GM18867 (cell line): ENCODE results near the gene FBLN5.
"Not testable (repeated sequence)": the region's sequence is repeated elsewhere in the genome, so short reads cannot be mapped to it uniquely, and the experiment has no call there.

Source experiments
- ATAC-seq: cut with Tn5 transposase; IDR thresholded peaks from one replicate; pipeline ENCODE4 v1.9.1; 2021; ENCODE audit warnings: mild to moderate bottlenecking, moderate library complexity; ENCODE audit not compliant: unreplicated experiment

The FBLN5 gene

GRCh38 chr14:91888641-91889476, 58.6 kb downstream of the FBLN5 start:
- no peak for ATAC-seq

DNA sequence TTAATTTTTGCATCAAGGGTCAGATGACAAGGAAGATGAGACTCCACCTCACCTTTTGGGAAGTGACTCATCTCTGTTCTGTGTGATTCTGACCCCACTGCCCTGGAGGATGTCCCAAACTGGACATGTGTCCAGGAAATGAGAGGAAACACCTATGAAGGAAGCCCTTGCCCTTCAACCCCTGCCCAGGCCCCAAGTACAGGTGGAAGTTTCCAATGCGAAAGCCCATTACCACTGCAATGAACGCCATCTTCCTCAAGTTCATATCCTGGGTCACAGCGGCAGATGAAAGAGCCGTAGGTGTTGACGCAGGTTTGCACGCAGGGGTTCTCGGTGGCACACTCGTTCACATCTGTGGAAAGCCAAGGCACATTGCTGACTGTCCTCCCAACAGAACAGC, 60.5 kb downstream of the FBLN5 start:
- no peak for ATAC-seq

GRCh38 chr14:91885839-91886238, 61.7 kb downstream of the FBLN5 start:
- no peak for ATAC-seq

GRCh38 chr14:91885113-91885712, 62.3 kb downstream of the FBLN5 start:
- no peak for ATAC-seq

DNA sequence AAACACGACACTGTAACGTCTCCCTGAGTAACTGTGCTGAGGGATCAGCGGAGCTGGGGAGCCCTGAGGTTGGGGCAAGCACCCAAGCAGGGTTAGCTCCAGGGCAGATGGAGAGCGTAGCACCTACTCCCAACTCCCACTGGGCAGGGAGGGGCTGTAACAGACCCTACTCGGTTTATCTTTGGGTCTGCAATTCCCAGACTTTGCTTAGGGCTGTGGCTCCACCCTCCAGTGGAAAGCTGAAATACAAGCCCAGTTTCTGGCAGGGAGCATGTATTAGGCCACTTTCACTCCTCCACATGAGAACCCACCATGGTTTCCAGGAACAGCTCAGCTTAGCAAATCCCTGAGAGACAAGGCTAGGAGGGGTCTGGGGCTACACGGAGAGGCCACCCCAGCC, 62.8 kb downstream of the FBLN5 start:
- ATAC-seq = no peak

GRCh38 chr14:91883753-91884152, 63.7 kb downstream of the FBLN5 start:
- ATAC-seq = no peak

GRCh38 chr14:91882776-91883175, 64.7 kb downstream of the FBLN5 start:
- no peak for ATAC-seq

DNA sequence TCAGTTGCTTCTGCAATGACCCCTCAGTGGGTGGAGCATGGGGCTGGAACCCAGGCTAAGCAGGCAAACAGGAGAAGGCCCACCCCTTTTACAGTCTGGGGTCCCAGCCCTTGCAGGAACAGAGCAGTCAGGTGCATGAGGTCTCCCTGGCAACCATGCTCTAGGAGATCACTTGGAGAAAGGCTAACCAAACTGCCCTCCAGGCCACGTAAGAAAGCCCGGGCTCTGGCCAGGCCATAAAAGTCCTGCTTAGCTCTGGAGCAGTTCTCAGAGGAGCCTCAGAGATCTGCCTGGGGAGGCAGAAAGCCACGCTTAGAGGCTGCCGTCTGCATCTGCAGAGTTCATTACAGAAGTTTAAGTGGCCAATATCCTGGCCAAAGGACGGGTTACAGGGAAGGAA, 65.1 kb downstream of the FBLN5 start:
- ATAC-seq = no peak

DNA sequence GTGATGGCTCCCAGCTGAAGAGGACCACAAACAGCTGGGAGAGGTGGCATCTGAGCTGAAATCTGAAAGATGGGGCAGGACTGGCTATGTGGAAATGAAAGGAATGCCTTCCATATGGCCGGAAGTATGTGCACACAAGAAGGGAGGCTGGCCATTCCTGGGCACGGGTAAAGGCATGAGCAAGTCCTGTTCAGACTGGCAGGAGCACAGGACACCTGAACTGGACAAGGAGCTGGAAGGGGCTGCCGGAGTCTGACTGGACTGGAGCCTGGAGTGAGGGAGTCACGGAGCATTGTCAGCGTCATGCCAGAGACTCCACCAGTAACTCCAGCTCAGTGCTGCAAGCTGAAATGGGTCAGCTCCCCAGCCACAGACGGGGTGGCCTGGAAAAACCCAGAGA, 68.3 kb downstream of the FBLN5 start:
- ATAC-seq = no peak

GRCh38 chr14:91878274-91878673, 69.2 kb downstream of the FBLN5 start:
- no peak for ATAC-seq

DNA sequence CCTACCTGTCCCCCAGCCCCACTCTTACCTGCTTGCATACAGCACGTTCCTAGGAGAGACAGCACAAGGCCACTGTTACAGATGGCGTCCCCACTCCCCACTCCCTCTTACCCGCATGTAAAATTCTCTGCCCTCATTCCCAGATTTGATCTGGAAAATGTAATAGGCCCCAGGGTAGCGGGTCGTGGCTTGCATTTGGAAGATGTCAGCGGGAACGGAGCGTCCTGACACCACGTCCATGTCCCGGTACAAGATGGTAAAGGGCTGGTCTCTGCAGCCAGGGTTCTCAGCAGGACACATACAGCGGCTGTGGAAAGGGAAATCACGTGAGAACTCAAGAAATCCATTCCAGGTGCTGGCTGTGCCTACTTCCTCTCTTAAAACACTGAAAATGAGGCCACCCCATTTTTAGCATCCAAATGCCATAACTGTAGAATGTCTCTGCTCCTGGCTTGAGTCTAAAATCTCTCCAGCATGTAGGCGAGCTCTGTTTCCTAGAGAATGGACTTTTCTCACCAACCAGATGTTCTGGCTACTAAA, 70.0 kb downstream of the FBLN5 start:
- no peak for ATAC-seq

DNA sequence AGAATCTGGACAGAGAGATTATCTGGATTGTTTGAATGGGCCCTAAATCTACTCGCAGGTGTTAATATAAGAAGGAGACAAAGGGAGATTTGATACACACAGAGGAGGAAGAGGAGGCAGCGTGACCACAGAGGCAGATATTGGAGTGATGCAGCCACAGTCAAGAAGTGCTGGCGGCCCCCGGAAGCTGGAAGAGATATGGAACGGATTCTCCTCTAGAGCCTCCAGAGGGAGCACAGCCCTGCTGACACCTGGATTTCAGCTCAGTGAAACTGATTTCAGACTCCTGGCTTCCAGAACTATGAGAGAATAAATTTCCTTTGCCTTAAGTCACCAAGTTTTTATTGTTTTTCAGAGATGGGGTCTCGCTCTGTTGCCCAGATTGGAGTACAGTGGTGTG, 71.0 kb downstream of the FBLN5 start:
- no peak for ATAC-seq

GRCh38 chr14:91875525-91876286, 71.8 kb downstream of the FBLN5 start:
- no peak for ATAC-seq

GRCh38 chr14:91873471-91874415, 73.8 kb downstream of the FBLN5 start:
- ATAC-seq = peak; percentile 82

DNA sequence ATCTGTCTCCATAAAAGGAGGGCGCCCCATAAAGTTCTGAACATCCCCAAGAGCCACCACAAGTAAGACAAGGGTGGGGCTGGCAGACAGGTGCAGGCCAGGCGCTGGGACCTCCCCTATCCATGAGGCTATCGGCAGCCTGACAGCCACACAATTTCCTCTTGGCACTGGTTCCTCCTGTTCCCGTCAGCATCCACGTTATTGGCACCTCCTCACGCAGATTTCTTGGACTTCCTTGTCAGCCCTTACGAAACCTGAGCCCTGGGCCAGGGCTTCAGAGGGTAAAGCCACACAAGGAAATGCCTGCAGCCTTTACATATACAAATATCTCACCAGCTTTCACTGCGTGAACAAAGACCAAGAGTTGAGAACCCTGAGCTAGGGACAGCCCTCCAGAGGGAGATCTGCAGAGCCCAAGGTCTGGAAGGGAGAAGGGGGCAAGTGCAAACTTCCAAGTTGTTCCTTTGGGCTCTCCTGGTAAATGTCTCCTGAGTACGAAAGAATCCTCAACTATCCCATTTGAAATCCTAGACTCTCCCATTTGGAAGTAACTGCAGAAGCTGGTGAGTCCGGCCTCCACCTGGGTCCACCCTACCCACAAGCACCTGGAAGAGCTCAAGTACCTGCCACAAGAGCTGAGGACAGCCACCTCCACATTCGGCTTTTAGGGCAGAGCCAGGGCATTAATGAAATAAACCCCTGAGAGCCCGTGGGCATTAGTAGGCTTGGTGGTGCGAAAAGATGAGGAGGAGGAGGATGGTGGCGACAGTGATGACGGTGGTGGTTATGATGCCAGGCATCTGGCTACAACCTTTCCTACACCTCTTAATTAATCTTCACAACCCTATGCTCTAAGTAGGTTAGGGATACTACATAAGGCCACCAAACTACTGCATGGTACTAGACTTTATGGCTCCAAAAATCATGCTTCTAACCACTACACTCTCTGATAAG, 74.7 kb downstream of the FBLN5 start:
- peak; percentile 17 for ATAC-seq

DNA sequence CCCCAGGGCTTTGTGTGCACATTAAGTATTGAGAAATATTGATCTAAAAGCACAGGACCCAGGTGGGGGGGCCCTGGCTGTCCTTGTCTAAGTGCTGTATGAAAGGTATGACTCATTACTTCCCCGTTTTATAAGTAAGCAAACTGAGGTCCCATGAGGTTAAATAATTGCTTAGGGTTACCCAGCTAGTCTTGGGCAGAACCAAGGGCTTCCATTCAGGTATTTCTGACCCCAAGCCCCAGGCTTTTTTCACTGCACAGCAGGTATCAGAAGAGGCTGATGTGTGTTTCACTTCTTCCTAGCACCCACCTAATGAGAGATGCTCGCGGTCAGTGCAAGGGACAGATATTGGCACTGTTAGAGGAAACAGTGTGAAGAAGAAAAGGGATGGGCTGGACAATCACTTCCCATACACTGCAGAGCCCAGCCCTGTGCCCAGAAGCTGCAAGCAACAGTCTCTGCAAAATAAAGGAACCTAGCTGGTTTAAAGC, 75.4 kb downstream of the FBLN5 start:
- ATAC-seq = peak; percentile 36

DNA sequence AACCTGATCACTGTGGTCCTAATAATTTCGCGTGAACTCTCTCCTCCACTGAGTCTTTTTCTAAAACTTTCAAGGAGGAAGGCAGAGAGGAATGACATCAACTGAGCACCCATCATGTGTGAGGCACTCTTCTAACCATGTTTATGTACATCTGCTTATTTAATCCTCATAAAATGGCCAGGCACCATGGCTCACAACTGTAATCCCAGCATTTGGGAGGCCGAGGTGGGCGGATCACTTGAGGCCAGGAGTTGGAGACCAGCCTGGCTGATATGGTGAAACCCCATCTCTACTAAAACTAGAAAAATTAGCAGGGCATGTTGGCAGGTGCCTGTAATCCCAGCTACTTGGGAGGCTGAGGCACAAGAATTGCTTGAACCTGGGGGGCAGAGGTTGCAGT, 76.1 kb downstream of the FBLN5 start:
- ATAC-seq = not testable (repeated sequence)

GRCh38 chr14:91870890-91871289, 76.6 kb downstream of the FBLN5 start:
- ATAC-seq = no peak

DNA sequence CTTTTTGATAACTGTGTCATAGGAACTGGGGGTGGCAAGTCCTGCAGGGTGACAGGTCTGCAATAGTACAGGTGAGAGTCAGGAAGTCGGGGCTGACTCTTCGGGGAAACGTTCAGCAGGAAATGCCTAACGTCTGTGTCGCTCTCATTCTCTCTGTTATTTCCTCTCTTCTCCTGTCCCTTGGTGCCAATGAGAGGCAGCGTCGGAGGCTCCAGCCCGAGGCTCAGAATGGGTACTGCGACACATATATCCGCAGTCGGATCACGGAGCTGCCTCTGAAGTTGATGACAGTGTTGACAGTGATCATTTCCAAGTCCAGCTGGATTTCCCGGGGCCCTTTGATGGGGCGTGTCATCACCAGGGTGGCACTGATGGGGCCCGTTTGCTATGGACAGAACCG, 77.5 kb downstream of the FBLN5 start:
- no peak for ATAC-seq
